ENCODE measurements around the gene SMAD7. TPM values are rescaled to one million over a fixed set of nuclear protein-coding genes. Genes with fewer than 3 reads are reported as not detected.

SMAD7 gene
- total and polyA plus RNA-seq, 9 donors: 9.1 to 16.8 (median 13.2) TPM

GRCh38 chr18:48959921-48960920 is 9.5 kb upstream of the SMAD7 start:
- DNase-seq: no peak
- H3K4me1 ChIP-seq (ENCODE audit: control insufficient read depth, insufficient read depth, low read length): peaks cover 26% of the 10 kb centered on the region
- no peak overlapping the region for H3K27ac ChIP-seq (ENCODE audit: low read length)
- H3K27me3 ChIP-seq (ENCODE audit: control insufficient read depth, insufficient read depth, low read length): no peaks in the 10 kb centered on the region
- no peaks in the 10 kb centered on the region for H3K36me3 ChIP-seq (ENCODE audit: control insufficient read depth, insufficient read depth, low read length)
- H3K9me3 ChIP-seq (replicated peaks; ENCODE audit: control insufficient read depth, low read depth, low read length): no peaks in the 10 kb centered on the region
- no peak overlapping the region for H3K4me3 ChIP-seq (ENCODE audit: low read length)
- WGBS (ENCODE audit: insufficient coverage): 80% methylated on average over 1 of the region's 17 CpGs

- WGBS (ENCODE audit: insufficient coverage): 84% methylated on average over 7 of the region's 7 CpGs
- H3K9me3 ChIP-seq (replicated peaks; ENCODE audit: control insufficient read depth, low read depth, low read length): no peaks in the 10 kb centered on the region
- peaks cover 33% of the 10 kb centered on the region for H3K4me1 ChIP-seq (ENCODE audit: control insufficient read depth, insufficient read depth, low read length)
- no peak overlapping the region for H3K27ac ChIP-seq (ENCODE audit: low read length)
- no peaks in the 10 kb centered on the region for H3K36me3 ChIP-seq (ENCODE audit: control insufficient read depth, insufficient read depth, low read length)
- H3K4me3 ChIP-seq (ENCODE audit: low read length): no peak overlapping the region
- DNase-seq: no peak
- no peaks in the 10 kb centered on the region for H3K27me3 ChIP-seq (ENCODE audit: control insufficient read depth, insufficient read depth, low read length)
These were observed 8.8 kb upstream of the SMAD7 start for GRCh38 chr18:48959551-48959920.

- Histone ChIP-seq H3K27ac (ENCODE audit: low read length) (no peak overlapping the region), H3K4me3 (ENCODE audit: low read length) (no peak overlapping the region), H3K9me3 (replicated peaks; ENCODE audit: control insufficient read depth, low read depth, low read length) (no peaks in the 10 kb centered on the region), H3K36me3 (ENCODE audit: control insufficient read depth, insufficient read depth, low read length) (no peaks in the 10 kb centered on the region), H3K27me3 (ENCODE audit: control insufficient read depth, insufficient read depth, low read length) (no peaks in the 10 kb centered on the region), H3K4me1 (ENCODE audit: control insufficient read depth, insufficient read depth, low read length) (peaks cover 29% of the 10 kb centered on the region)
- no peak for DNase-seq
- no CpG with 5 or more reads among the region's 6 CpGs for WGBS (ENCODE audit: insufficient coverage)
These were observed 8.2 kb upstream of the SMAD7 start for GRCh38 chr18:48958951-48959350.

GRCh38 chr18:48957616-48958015 is 6.9 kb upstream of the SMAD7 start:
- peaks cover 25% of the 10 kb centered on the region for H3K4me1 ChIP-seq (ENCODE audit: control insufficient read depth, insufficient read depth, low read length)
- DNase-seq: no peak
- no peak overlapping the region for H3K4me3 ChIP-seq (ENCODE audit: low read length)
- H3K9me3 ChIP-seq (replicated peaks; ENCODE audit: control insufficient read depth, low read depth, low read length): no peaks in the 10 kb centered on the region
- no peaks in the 10 kb centered on the region for H3K27me3 ChIP-seq (ENCODE audit: control insufficient read depth, insufficient read depth, low read length)
- no peak overlapping the region for H3K27ac ChIP-seq (ENCODE audit: low read length)
- no peaks in the 10 kb centered on the region for H3K36me3 ChIP-seq (ENCODE audit: control insufficient read depth, insufficient read depth, low read length)
- 38% methylated on average over 2 of the region's 4 CpGs for WGBS (ENCODE audit: insufficient coverage)

DNA sequence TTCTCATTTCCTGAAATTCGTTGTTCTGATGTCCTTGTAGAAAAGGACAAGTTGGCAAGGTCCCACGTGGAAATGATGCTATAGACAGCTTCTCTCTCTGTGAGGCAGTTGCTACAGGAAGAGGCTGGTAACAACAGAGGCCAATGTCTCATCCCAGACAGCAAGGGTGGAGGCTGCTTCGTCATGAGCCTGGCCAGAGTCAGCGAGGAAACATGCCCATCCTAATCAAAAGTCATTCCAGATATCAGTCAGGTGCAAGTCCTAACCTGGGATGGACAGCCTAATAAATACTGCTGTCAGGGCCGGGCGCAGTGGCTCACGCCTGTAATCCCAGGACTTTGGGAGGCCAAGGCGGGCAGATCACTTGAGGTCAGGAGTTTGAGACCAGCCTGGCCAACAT is 6.4 kb upstream of the SMAD7 start:
- no peak for DNase-seq
- WGBS (ENCODE audit: insufficient coverage): 82% methylated on average over 3 of the region's 8 CpGs
- Histone ChIP-seq H3K27me3 (ENCODE audit: control insufficient read depth, insufficient read depth, low read length) (no peaks in the 10 kb centered on the region), H3K9me3 (replicated peaks; ENCODE audit: control insufficient read depth, low read depth, low read length) (no peaks in the 10 kb centered on the region), H3K36me3 (ENCODE audit: control insufficient read depth, insufficient read depth, low read length) (no peaks in the 10 kb centered on the region), H3K27ac (ENCODE audit: low read length) (no peak overlapping the region), H3K4me1 (ENCODE audit: control insufficient read depth, insufficient read depth, low read length) (peaks cover 23% of the 10 kb centered on the region), H3K4me3 (ENCODE audit: low read length) (no peak overlapping the region)

DNA sequence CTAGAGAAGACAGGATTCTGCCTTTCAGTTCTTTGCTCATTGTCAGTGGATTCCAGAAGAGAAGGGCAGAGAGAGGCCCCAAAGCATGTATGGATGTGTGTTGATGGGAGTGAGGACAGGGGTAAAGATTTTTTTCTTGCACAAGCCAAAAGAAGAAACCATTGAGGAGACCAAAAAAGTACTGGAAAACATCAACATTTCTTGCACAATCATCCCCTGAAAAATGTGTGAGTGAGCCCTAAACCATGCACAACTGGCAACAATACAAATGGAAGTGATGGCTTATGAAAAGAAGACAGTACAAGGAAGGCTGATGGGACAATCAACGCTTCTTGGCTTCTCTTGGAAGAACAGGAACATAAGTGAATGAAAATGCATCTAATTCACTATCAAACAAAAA is 5.6 kb upstream of the SMAD7 start:
- Histone ChIP-seq H3K36me3 (ENCODE audit: control insufficient read depth, insufficient read depth, low read length) (no peaks in the 10 kb centered on the region), H3K27me3 (ENCODE audit: control insufficient read depth, insufficient read depth, low read length) (no peaks in the 10 kb centered on the region), H3K4me1 (ENCODE audit: control insufficient read depth, insufficient read depth, low read length) (peaks cover 23% of the 10 kb centered on the region), H3K9me3 (replicated peaks; ENCODE audit: control insufficient read depth, low read depth, low read length) (no peaks in the 10 kb centered on the region), H3K4me3 (ENCODE audit: low read length) (no peak overlapping the region), H3K27ac (ENCODE audit: low read length) (peak overlapping the region; percentile 78)
- DNase-seq: no peak
- no CpG with 5 or more reads among the region's 1 CpG for WGBS (ENCODE audit: insufficient coverage)

DNA sequence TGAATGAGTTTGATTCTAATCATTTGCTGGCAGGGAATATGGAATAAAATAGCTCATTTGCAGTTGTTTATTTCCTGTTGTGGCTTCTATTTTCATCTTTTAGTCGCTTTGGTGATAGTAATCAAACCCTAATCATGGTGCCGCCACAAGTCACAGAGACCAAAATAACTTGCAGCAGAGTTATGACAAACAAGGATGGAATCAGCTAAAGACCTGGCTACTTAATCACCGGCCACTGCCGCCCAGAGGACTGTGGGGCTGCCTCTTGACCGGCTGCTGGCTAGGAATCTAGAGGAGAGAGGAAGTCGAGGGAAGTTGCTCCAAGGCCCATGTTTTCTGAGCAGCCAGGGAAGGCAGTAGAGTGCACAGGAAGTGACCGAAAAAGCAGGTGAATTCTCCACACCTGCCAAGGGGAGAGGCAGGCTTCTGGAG is 5.1 kb upstream of the SMAD7 start:
- Histone ChIP-seq H3K27ac (ENCODE audit: low read length) (peak overlapping the region; percentile 78), H3K36me3 (ENCODE audit: control insufficient read depth, insufficient read depth, low read length) (no peaks in the 10 kb centered on the region), H3K9me3 (replicated peaks; ENCODE audit: control insufficient read depth, low read depth, low read length) (no peaks in the 10 kb centered on the region), H3K4me3 (ENCODE audit: low read length) (no peak overlapping the region), H3K27me3 (ENCODE audit: control insufficient read depth, insufficient read depth, low read length) (no peaks in the 10 kb centered on the region), H3K4me1 (ENCODE audit: control insufficient read depth, insufficient read depth, low read length) (peaks cover 23% of the 10 kb centered on the region)
- WGBS (ENCODE audit: insufficient coverage): 14% methylated on average over 4 of the region's 7 CpGs
- DNase-seq: peak; percentile 77

GRCh38 chr18:48954886-48955819 is 4.4 kb upstream of the SMAD7 start:
- H3K27ac ChIP-seq (ENCODE audit: low read length): peak overlapping the region; percentile 78
- no peak overlapping the region for H3K4me3 ChIP-seq (ENCODE audit: low read length)
- H3K36me3 ChIP-seq (ENCODE audit: control insufficient read depth, insufficient read depth, low read length): no peaks in the 10 kb centered on the region
- peak; percentile 86 for DNase-seq
- WGBS (ENCODE audit: insufficient coverage): 44% methylated on average over 6 of the region's 14 CpGs
- H3K4me1 ChIP-seq (ENCODE audit: control insufficient read depth, insufficient read depth, low read length): peaks cover 23% of the 10 kb centered on the region
- H3K9me3 ChIP-seq (replicated peaks; ENCODE audit: control insufficient read depth, low read depth, low read length): no peaks in the 10 kb centered on the region
- no peaks in the 10 kb centered on the region for H3K27me3 ChIP-seq (ENCODE audit: control insufficient read depth, insufficient read depth, low read length)

- 50% methylated on average over 2 of the region's 19 CpGs for WGBS (ENCODE audit: insufficient coverage)
- H3K27ac ChIP-seq (ENCODE audit: low read length): peak overlapping the region; percentile 100
- H3K4me1 ChIP-seq (ENCODE audit: control insufficient read depth, insufficient read depth, low read length): peaks cover 29% of the 10 kb centered on the region
These were observed 2.4 kb upstream of the SMAD7 start for GRCh38 chr18:48953104-48953706.

More at GRCh38 chr18:48953104-48953706, 2.4 kb upstream of the SMAD7 start:
- Histone ChIP-seq H3K36me3 (ENCODE audit: control insufficient read depth, insufficient read depth, low read length) (no peaks in the 10 kb centered on the region), H3K4me3 (ENCODE audit: low read length) (peak overlapping the region; percentile 65), H3K27me3 (ENCODE audit: control insufficient read depth, insufficient read depth, low read length) (no peaks in the 10 kb centered on the region), H3K9me3 (replicated peaks; ENCODE audit: control insufficient read depth, low read depth, low read length) (no peaks in the 10 kb centered on the region)
- DNase-seq: peak; percentile 67

Measured in muscle of leg (tissue), 11 donors.